MM.1S (cell line): Measurements from ENCODE around the gene CNTNAP2.

Source experiments
- DNase-seq: peaks from one replicate; pipeline ENCODE4 v3.0.0-alpha.2; 2015
- H2AFZ ChIP-seq: fragments of 300-600 bp; sonication (generic); 2 replicates; pipeline ENCODE4 v1.6.0; 2016; ENCODE audit warnings: antibody characterized with exemption, low read length
- H3F3A ChIP-seq: fragments of 300-600 bp; sonication (generic); 2 replicates; pipeline ENCODE4 v1.6.1; 2016; ENCODE audit warnings: mild to moderate bottlenecking, antibody characterized with exemption, low read length, moderate library complexity, mixed read lengths; ENCODE audit not compliant: insufficient read depth
- H3K27ac ChIP-seq: fragments of 300-600 bp; sonication (generic); 2 replicates; pipeline ENCODE4 v1.5.1; 2016; ENCODE audit warnings: mild to moderate bottlenecking, low read length
- H3K27me3 ChIP-seq: fragments of 300-600 bp; sonication (generic); replicated peaks from 2 replicates; pipeline ENCODE4 v1.6.0; 2016; ENCODE audit warnings: low read length; ENCODE audit not compliant: insufficient read depth
- H3K36me3 ChIP-seq: fragments of 300-600 bp; sonication (generic); replicated peaks from 2 replicates; pipeline ENCODE4 v1.6.1; 2016; ENCODE audit warnings: mild to moderate bottlenecking, low read length, mixed read lengths; ENCODE audit not compliant: insufficient read depth
- H3K4me1 ChIP-seq: fragments of 300-600 bp; sonication (generic); 2 replicates; pipeline ENCODE4 v1.6.1; 2016; ENCODE audit warnings: low read length, mixed read lengths
- H3K4me2 ChIP-seq: fragments of 300-600 bp; sonication (generic); 2 replicates; pipeline ENCODE4 v1.6.0; 2016; ENCODE audit warnings: low read depth, low read length
- H3K4me3 ChIP-seq: fragments of 300-600 bp; sonication (generic); 2 replicates; pipeline ENCODE4 v1.5.1; 2016; ENCODE audit warnings: low read length, mixed read lengths
- H3K79me2 ChIP-seq: fragments of 300-600 bp; sonication (generic); 2 replicates; pipeline ENCODE4 v1.6.1; 2016; ENCODE audit warnings: mixed run types, low read length, mixed read lengths
- H3K9ac ChIP-seq: fragments of 300-600 bp; sonication (generic); 2 replicates; pipeline ENCODE4 v1.6.1; 2016; ENCODE audit warnings: low read length, mixed read lengths
- H3K9me2 ChIP-seq: fragments of 300-600 bp; sonication (generic); replicated peaks from 2 replicates; pipeline ENCODE4 v1.6.1; 2016; ENCODE audit warnings: mild to moderate bottlenecking, low read length, mixed read lengths; ENCODE audit not compliant: insufficient read depth
- H3K9me3 ChIP-seq: fragments of 300-600 bp; sonication (generic); replicated peaks from 2 replicates; pipeline ENCODE4 v1.6.1; 2016; ENCODE audit warnings: mild to moderate bottlenecking, low read length, mixed read lengths; ENCODE audit not compliant: insufficient read depth
- H4K20me1 ChIP-seq: fragments of 300-600 bp; sonication (generic); 2 replicates; pipeline ENCODE4 v1.6.1; 2016; ENCODE audit warnings: mild to moderate bottlenecking, low read length, moderate library complexity, mixed read lengths; ENCODE audit not compliant: insufficient read depth
- CTCF ChIP-seq: fragments of 300-600 bp; sonication (generic); IDR thresholded peaks from 2 replicates; pipeline ENCODE4 v1.5.1; 2016; ENCODE audit warnings: antibody characterized with exemption, low read length, mixed read lengths
- EZH2 ChIP-seq: fragments of 300-600 bp; sonication (generic); optimal IDR thresholded peaks from 2 replicates; pipeline ENCODE3; 2017; ENCODE audit warnings: low read depth, mild to moderate bottlenecking, antibody characterized with exemption, low read length, mixed read lengths
- EZH2phosphoT487 ChIP-seq: fragments of 300-600 bp; sonication (generic); IDR thresholded peaks from 2 replicates; pipeline ENCODE4 v1.6.1; 2018; ENCODE audit warnings: antibody characterized with exemption, low read length

Gene CNTNAP2

DNA sequence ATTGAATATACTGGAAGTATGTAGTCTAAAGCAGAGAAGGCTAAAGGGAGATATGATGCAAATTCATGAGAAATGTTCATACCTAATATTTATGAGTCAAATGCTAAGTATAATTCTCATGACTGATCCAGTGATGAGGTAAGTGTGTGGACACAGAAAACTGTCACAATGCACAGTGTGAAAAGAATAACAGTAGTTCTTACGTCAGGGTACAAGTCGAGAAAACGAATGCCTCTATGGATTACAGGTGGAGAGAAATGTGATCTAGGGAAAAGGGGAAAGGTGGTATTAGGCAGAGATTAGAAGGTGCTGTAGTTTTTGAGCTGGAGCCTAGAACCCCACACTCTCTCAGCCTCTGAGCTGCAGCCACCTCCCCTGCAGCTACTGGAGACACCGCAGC is 542.0 kb downstream of the CNTNAP2 start:
- no peak overlapping the region for H2AFZ ChIP-seq
- no peak for TF ChIP-seq EZH2phosphoT487
- no peak for TF ChIP-seq EZH2
- no peak for TF ChIP-seq CTCF
- H3K9ac ChIP-seq, result no peak overlapping the region
- no peaks in the 10 kb centered on the region for H3K27me3 ChIP-seq
- no peaks in the 10 kb centered on the region for H4K20me1 ChIP-seq
- peaks cover 7% of the 10 kb centered on the region for H3F3A ChIP-seq
- H3K9me2 ChIP-seq, result no peaks in the 10 kb centered on the region
- H3K36me3 ChIP-seq, result no peaks in the 10 kb centered on the region
- H3K27ac ChIP-seq, result no peak overlapping the region
- H3K9me3 ChIP-seq, result no peaks in the 10 kb centered on the region
- no peaks in the 10 kb centered on the region for H3K79me2 ChIP-seq
- peaks cover 20% of the 10 kb centered on the region for H3K4me1 ChIP-seq
- DNase-seq, result no peak
- no peak overlapping the region for H3K4me3 ChIP-seq
- no peak overlapping the region for H3K4me2 ChIP-seq

- no peak overlapping the region for H3K9ac ChIP-seq
- peaks cover 20% of the 10 kb centered on the region for H3K4me1 ChIP-seq
- H3K9me3 ChIP-seq, result no peaks in the 10 kb centered on the region
- H3K4me3 ChIP-seq, result no peak overlapping the region
- H3K79me2 ChIP-seq, result no peaks in the 10 kb centered on the region
- H4K20me1 ChIP-seq, result no peaks in the 10 kb centered on the region
- H3K27me3 ChIP-seq, result no peaks in the 10 kb centered on the region
- H3K27ac ChIP-seq, result no peak overlapping the region
- no peak overlapping the region for H2AFZ ChIP-seq
- no peaks in the 10 kb centered on the region for H3K9me2 ChIP-seq
- no peak for DNase-seq
- TF ChIP-seq CTCF (no peak), EZH2phosphoT487 (no peak), EZH2 (no peak)
- H3F3A ChIP-seq, result peaks cover 7% of the 10 kb centered on the region
- no peaks in the 10 kb centered on the region for H3K36me3 ChIP-seq
- no peak overlapping the region for H3K4me2 ChIP-seq
Measured at GRCh38 chr7:146659732-146660131, 543.1 kb downstream of the CNTNAP2 start.

DNA sequence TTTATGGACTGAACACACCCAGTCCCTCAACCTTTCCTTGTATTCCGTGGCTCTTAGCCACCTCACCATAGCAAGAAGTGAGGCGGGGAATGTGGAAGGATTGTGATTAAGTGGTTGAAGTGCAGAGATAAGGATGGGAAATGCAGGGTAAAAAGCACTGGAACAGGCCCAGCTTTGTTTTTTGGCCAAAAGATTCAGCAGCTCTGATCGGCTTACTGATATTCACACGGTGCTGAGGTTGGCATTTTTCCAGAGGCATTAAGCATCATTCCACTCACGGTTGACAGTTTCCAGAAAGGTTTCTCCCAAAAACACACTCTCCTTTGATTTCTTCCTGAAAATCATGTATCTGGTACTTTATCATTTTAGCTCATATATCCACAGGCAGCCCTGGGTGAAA is 544.2 kb downstream of the CNTNAP2 start:
- Histone ChIP-seq H3K27me3 (no peaks in the 10 kb centered on the region), H3F3A (peaks cover 7% of the 10 kb centered on the region), H3K9me2 (no peaks in the 10 kb centered on the region), H3K36me3 (no peaks in the 10 kb centered on the region), H3K4me3 (no peak overlapping the region), H3K9ac (no peak overlapping the region), H4K20me1 (no peaks in the 10 kb centered on the region), H3K9me3 (no peaks in the 10 kb centered on the region), H2AFZ (no peak overlapping the region), H3K27ac (no peak overlapping the region), H3K79me2 (no peaks in the 10 kb centered on the region), H3K4me1 (peaks cover 16% of the 10 kb centered on the region), H3K4me2 (no peak overlapping the region)
- no peak for DNase-seq
- TF ChIP-seq CTCF (no peak), EZH2 (no peak), EZH2phosphoT487 (no peak)

DNA sequence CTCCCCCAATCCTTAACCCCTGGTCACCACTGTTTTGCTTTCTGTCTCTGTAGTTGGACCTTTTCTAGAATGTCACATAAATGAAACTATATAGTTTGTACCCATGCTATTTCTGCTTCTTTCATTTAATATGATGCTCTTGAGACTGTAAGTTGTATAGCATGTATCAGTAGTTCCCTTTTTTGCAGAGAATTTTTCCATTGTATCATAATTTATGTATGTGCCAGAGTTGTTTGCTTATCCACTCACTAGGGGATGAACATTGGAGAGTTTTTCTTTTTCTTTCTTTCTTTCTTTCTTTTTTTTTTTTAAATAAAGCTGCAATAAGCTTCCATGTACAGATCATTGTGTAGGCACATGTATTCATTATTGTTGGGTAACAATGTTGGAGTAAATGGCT is 544.8 kb downstream of the CNTNAP2 start:
- H2AFZ ChIP-seq, result no peak overlapping the region
- H3K36me3 ChIP-seq, result no peaks in the 10 kb centered on the region
- no peak overlapping the region for H3K4me2 ChIP-seq
- H3K9me3 ChIP-seq, result no peaks in the 10 kb centered on the region
- no peak for DNase-seq
- no peaks in the 10 kb centered on the region for H3K79me2 ChIP-seq
- peaks cover 2% of the 10 kb centered on the region; the same call in 1 of the 2 replicates for H3F3A ChIP-seq
- no peaks in the 10 kb centered on the region for H3K9me2 ChIP-seq
- no peak overlapping the region for H3K4me3 ChIP-seq
- no peak for TF ChIP-seq EZH2phosphoT487
- TF ChIP-seq EZH2, result no peak
- no peak for TF ChIP-seq CTCF
- H3K27ac ChIP-seq, result no peak overlapping the region
- H3K27me3 ChIP-seq, result no peaks in the 10 kb centered on the region
- no peak overlapping the region for H3K9ac ChIP-seq
- no peaks in the 10 kb centered on the region for H4K20me1 ChIP-seq
- H3K4me1 ChIP-seq, result peaks cover 10% of the 10 kb centered on the region
